BLaER1 treated with 17β-estradiol and CSF1 and Interleukin-3, amounts not matched to agents 10 nM and 100 nM (cell line): ENCODE measurements around the gene GNG7.
"Not testable (repeated sequence)": the region's sequence is repeated elsewhere in the genome, so short reads cannot be mapped to it uniquely, and the experiment has no call there.

Experiments used
- H3K27ac ChIP-seq, 11 experiments: shearing (Covaris generic); formaldehyde crosslinking; 2 replicates each; pipeline ENCODE4 v1.8.1; 2022
- H3K27me3 ChIP-seq, 11 experiments: shearing (Covaris generic); formaldehyde crosslinking; 2 replicates each; pipeline ENCODE4 v1.8.1; 2022
- H3K36me3 ChIP-seq, 11 experiments: shearing (Covaris generic); formaldehyde crosslinking; 2 replicates each; pipeline ENCODE4 v1.8.1; 2022
- H3K4me1 ChIP-seq, 10 experiments: shearing (Covaris generic); formaldehyde crosslinking; 2 replicates each; pipeline ENCODE4 v1.8.1; 2022
- H3K4me2 ChIP-seq, 11 experiments: shearing (Covaris generic); formaldehyde crosslinking; 2 replicates each; pipeline ENCODE4 v1.8.1; 2022
- H3K4me3 ChIP-seq, 10 experiments: shearing (Covaris generic); formaldehyde crosslinking; 2 replicates each; pipeline ENCODE4 v1.8.1; 2022
- H3K9ac ChIP-seq, 11 experiments: shearing (Covaris generic); formaldehyde crosslinking; 2 replicates each; pipeline ENCODE4 v1.8.1; 2022
- H3K9me3 ChIP-seq, 11 experiments: shearing (Covaris generic); formaldehyde crosslinking; replicated peaks in 1 of 11; 2 replicates each; pipeline ENCODE4 v1.8.1; 2022
- H4K20me1 ChIP-seq, 11 experiments: shearing (Covaris generic); formaldehyde crosslinking; 2 replicates each; pipeline ENCODE4 v1.8.1; 2022
- Cebpa-rat ChIP-seq, 11 experiments: shearing (Covaris generic); IDR thresholded peaks; 2 replicates each; pipeline ENCODE4 v1.8.1; 2022

Gene GNG7

DNA sequence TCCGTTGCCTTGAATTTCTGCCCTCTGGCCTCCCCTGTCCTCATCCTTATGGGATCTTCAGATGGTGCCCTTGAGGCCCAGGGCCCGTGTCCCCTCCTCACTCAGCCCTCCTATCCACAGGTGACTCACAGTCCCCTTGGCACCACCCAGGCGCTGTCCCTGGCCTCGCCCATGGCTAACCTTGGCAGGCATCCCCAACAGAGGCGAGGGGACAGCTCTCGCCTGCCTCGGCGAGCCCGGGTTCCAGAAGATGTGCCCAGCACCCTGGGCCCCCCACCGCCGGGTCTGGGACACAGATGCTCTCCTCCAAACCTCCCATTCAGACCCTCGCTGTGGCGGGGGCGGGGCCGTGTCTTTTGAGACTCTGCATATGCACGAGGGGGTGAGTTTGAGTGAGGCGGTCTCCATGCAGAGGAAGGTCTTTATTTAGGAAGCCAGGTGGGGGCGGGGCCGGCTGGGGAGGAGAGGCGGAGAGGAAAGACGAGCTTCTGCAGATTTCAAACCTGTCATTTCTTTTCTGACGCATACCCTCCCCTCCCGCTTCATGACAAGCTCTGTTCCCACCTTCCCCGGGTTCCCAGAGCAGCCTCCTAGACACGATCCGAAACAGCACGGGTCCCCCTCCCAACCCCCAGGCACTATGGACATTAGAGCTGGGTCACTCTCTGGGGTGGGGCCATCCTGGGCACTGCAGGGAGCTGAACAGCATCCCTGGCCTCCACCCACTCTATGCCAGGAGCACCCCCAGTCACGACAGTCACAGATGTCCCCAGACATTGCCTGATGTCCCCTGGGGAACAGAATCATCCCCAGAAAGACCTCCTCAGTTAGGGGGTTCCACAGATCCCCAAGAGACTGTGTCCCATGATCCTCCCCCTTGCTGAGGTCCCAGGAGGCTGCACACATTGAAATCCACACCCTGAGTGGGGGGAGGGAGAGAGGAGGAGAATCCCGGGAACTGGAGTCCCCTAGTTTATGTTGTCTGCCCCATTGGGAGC, 48.5 kb downstream of the GNG7 start:
- TF ChIP-seq Cebpa-rat (IDR thresholded peaks at IDR 0.05) = no peak
- peak overlapping the region; percentile 21 to 60 (median 37); a peak in 18 of 22 replicates for H3K9ac ChIP-seq

DNA sequence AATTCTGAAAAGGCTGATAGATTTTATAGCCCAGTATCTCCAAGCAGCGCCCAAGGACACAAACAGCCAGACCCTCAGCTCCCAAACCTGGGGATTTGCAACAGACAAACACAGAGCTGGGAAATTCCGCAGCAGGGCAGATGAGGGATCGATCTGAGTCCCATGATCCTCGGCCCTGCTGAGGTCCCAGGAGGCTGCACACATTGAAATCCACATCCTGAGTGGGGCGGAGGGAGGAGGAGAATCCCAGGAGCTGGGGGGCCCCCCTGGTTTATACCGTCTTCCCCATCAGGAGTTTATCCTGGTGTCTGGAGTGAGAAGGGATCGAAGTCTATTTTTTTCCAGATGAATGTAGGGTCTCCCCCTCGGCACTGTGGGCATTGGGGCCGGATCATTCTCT, 49.3 kb downstream of the GNG7 start:
- Histone ChIP-seq H3K9me3 (no peaks in the 10 kb centered on the region), H3K4me1 (peaks cover 46 to 61% (median 53%) of the 10 kb centered on the region in 10 experiments), H3K27ac (peak overlapping the region in 9 of 11 experiments; percentile 25 to 64 (median 46); a peak in 15 of 22 replicates), H3K9ac (peak overlapping the region in 10 of 11 experiments; percentile 12 to 60 (median 37); a peak in 16 of 22 replicates), H3K36me3 (peaks cover 0 to 28% (median 18%) of the 10 kb centered on the region in 11 experiments; a peak in 9 of 22 replicates), H3K4me3 (no peak overlapping the region), H3K27me3 (no peaks in the 10 kb centered on the region), H4K20me1 (peaks cover 0 to 38% (median 0%) of the 10 kb centered on the region in 11 experiments; a peak in 6 of 22 replicates), H3K4me2 (peak overlapping the region; percentile 18 to 85 (median 75))
- no peak for TF ChIP-seq Cebpa-rat (IDR thresholded peaks at IDR 0.05)

More for the DNA sequence above, 48.5 kb downstream of the GNG7 start:
- Histone ChIP-seq H3K4me2 (peak overlapping the region; percentile 8 to 85 (median 75); a peak in 21 of 22 replicates), H3K4me3 (no peak overlapping the region; a peak in 1 of 20 replicates), H3K36me3 (peaks cover 0 to 34% (median 18%) of the 10 kb centered on the region in 11 experiments; a peak in 9 of 22 replicates), H4K20me1 (peaks cover 0 to 35% (median 0%) of the 10 kb centered on the region in 11 experiments; a peak in 6 of 22 replicates), H3K4me1 (peaks cover 53 to 69% (median 60%) of the 10 kb centered on the region in 10 experiments), H3K9me3 (no peaks in the 10 kb centered on the region), H3K27ac (peak overlapping the region in 9 of 11 experiments; percentile 25 to 64 (median 46); a peak in 16 of 22 replicates), H3K27me3 (no peaks in the 10 kb centered on the region)

DNA sequence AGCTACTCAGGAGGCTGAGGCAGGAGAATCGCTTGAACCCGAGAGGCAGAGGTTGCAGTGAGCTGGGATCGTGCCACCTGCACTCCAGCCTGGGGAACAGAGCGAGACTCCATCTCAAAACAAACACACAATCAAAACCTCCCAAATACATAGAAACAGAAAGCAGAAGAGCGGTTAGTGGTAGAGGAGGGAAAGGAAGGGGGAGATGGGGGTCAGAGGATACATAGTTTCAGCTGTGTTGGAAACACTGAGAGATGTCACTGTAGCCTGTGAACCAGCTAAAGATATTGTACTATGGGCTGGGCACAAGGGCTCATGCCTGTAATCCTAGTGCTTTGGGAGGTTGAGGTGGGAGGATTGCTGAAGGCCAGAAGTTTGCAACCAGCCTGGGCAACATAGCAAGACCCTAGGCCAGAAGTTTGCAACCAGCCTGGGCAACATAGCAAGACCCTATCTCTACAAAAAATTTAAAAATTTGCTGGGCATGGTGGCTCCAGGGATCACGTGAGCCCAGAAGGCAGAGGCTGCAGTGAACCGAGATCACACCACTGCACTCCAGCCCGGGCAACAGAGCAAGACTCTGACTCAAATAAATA, 49.9 kb downstream of the GNG7 start:
- Histone ChIP-seq H3K4me2 (peak overlapping the region; percentile 18 to 85 (median 75); a peak in 21 of 22 replicates), H3K27ac (peak overlapping the region in 9 of 11 experiments; percentile 4 to 64 (median 45); a peak in 13 of 22 replicates), H4K20me1 (peaks cover 0 to 40% (median under 1%) of the 10 kb centered on the region in 11 experiments; a peak in 6 of 22 replicates), H3K36me3 (peaks cover 0 to 21% (median 18%) of the 10 kb centered on the region in 11 experiments; a peak in 9 of 22 replicates), H3K9ac (peak overlapping the region in 4 of 11 experiments; percentile 12 to 60 (median 32); a peak in 8 of 22 replicates), H3K4me3 (no peak overlapping the region), H3K4me1 (peaks cover 42 to 55% (median 48%) of the 10 kb centered on the region in 10 experiments), H3K27me3 (no peaks in the 10 kb centered on the region), H3K9me3 (no peaks in the 10 kb centered on the region)
- no peak for TF ChIP-seq Cebpa-rat (IDR thresholded peaks at IDR 0.05)

DNA sequence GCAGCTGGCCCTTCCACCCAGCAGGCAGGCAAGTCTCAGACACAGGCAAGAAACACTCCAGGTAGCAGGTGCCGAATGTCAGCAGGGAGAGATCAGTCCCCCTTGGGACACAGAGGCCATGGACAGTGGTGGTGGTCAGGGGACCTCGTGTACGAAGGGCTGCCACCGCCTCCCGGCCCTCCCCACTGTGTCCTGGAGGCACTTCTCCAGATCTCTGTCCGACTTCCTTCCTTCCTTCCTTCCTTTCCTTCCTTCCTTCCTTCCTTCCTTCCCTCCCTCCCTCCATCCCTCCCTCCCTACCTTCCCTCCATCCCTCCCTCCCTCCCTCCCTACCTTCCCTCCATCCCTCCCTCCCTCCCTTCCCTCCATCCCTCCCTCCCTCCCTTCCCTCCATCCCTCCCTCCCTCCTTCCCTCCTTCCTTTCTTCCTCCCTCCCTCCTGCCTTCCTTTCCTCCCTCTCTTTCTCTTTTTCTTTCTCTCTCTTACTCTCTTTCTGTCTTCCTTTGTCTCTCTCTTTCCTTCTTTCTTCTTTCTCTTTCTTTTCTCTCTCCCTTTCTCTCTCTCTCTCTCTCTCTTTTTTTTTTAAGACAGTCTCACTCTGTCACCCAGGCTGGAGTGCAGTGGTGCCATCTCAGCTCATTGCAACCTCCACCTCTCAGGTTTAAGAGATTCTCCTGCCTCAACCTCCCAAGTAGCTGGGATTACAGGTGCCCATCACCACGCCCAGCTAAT, 51.3 kb downstream of the GNG7 start:
- peak overlapping the region in 4 of 11 experiments; percentile 8 to 40 (median 22); a peak in 5 of 22 replicates for H3K27ac ChIP-seq
- H3K9me3 ChIP-seq, H3K27me3 ChIP-seq, H3K4me3 ChIP-seq, H3K9ac ChIP-seq: not testable (repeated sequence)
- H3K4me2 ChIP-seq = peak overlapping the region in 4 of 11 experiments; percentile 75 to 85 (median 82); a peak in 4 of 22 replicates
- H4K20me1 ChIP-seq = peaks cover 0 to 47% (median 4%) of the 10 kb centered on the region in 11 experiments; a peak in 7 of 22 replicates
- peaks cover 0 to 10% (median 9%) of the 10 kb centered on the region in 11 experiments; a peak in 7 of 22 replicates for H3K36me3 ChIP-seq
- H3K4me1 ChIP-seq = peaks cover 35 to 65% (median 58%) of the 10 kb centered on the region in 10 experiments

DNA sequence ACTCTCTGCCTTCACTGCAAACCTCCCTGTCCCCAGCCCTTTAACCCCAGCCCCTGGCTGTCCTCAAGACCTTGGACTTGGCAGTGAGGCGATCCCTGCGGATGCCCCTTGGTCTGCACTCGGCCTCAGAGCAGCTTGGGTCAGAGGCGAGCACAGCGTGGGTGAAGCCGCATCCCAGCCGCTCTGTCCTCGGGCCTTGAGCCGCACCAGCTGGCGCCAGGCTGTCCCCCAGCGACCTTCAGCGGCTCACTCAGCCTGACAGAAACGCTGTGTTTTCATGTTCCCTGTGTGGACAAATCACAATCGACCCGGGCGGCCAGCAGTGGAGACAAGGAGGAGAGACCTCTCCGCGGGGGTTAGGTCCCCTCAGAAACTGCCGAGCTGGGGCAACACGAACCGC, 52.0 kb downstream of the GNG7 start:
- no peak for TF ChIP-seq Cebpa-rat (IDR thresholded peaks at IDR 0.05)
- H3K27ac ChIP-seq = peak overlapping the region in 4 of 11 experiments; percentile 8 to 40 (median 22); a peak in 5 of 22 replicates
- peaks cover 0 to 10% (median 7%) of the 10 kb centered on the region in 11 experiments; a peak in 5 of 22 replicates for H3K36me3 ChIP-seq
- no peak overlapping the region for H3K4me3 ChIP-seq
- H3K9ac ChIP-seq = peak overlapping the region in 2 of 11 experiments; percentile 11 to 19; a peak in 1 of 22 replicates
- peaks cover 0 to 52% (median 7%) of the 10 kb centered on the region in 11 experiments; a peak in 8 of 22 replicates for H4K20me1 ChIP-seq
- H3K27me3 ChIP-seq = peaks cover 0 to 9% (median 0%) of the 10 kb centered on the region in 11 experiments; a peak in 1 of 22 replicates
- H3K4me1 ChIP-seq = peaks cover 35 to 70% (median 62%) of the 10 kb centered on the region in 10 experiments
- 0 out of 22 replicates have a peak overlapping the region, but pooled peaks of 1 of the 11 experiments have one; percentile 10 for H3K4me2 ChIP-seq
- H3K9me3 ChIP-seq = no peaks in the 10 kb centered on the region

DNA sequence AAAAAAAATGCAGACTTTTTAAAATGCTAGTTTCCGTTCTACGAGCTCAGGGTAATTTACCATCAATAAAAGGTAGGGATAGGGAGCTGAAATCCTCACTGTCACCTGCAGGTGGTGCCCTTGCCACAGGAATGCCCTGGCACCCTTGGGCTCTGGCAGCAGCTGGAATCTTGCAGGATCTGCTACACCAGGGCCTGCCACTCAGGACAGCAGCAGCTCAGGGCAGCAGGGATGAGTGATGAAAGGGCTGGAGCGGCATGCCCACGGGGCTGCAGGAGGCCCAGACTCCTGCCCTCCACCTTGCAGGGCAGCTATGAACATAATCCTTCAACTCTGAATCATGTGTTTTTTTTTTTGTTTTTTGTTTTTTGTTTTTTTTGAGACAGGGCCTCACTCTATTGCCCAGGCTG, 54.0 kb downstream of the GNG7 start:
- Histone ChIP-seq H3K27me3 (peaks cover 0 to 9% (median 0%) of the 10 kb centered on the region in 11 experiments; a peak in 1 of 22 replicates), H3K36me3 (peaks cover 0 to 22% (median 7%) of the 10 kb centered on the region in 11 experiments; a peak in 6 of 22 replicates), H3K4me2 (no peak overlapping the region), H3K4me1 (peaks cover 32 to 66% (median 58%) of the 10 kb centered on the region in 10 experiments), H3K9me3 (no peaks in the 10 kb centered on the region), H3K27ac (no peak overlapping the region), H3K4me3 (no peak overlapping the region), H3K9ac (no peak overlapping the region), H4K20me1 (peaks cover 0 to 41% (median 7%) of the 10 kb centered on the region in 11 experiments; a peak in 8 of 22 replicates)
- no peak for TF ChIP-seq Cebpa-rat (IDR thresholded peaks at IDR 0.05)

DNA sequence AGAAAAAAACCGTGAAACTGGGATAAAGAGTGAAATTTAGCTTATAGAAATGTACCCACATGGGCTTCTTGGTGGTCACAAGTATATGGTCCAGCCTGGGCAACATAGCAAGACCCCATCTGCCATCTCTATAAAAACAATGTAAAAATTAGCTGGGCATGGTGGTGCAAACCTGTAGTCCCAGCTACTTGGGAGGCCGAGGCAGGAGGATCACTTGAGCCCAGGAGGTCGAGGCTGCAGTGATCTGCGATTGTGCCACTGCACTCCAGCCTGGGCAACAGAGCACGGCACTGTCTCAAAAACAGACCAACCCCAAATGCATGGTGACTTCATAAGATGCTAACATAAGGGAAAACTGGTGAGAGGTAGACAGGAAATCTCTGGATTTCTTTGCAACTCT, 54.4 kb downstream of the GNG7 start:
- Histone ChIP-seq H3K36me3 (peaks cover 0 to 23% (median 7%) of the 10 kb centered on the region in 11 experiments; a peak in 6 of 22 replicates), H3K4me3 (no peak overlapping the region), H3K27ac (no peak overlapping the region), H3K9ac (no peak overlapping the region), H3K27me3 (peaks cover 0 to 9% (median 0%) of the 10 kb centered on the region in 11 experiments; a peak in 1 of 22 replicates), H3K4me1 (peaks cover 27 to 65% (median 57%) of the 10 kb centered on the region in 10 experiments), H3K9me3 (no peaks in the 10 kb centered on the region), H3K4me2 (no peak overlapping the region), H4K20me1 (peaks cover 0 to 41% (median 8%) of the 10 kb centered on the region in 11 experiments; a peak in 13 of 22 replicates)
- no peak for TF ChIP-seq Cebpa-rat (IDR thresholded peaks at IDR 0.05)
